ENCODE measurements around the gene ENG. TPM values are rescaled to one million over a fixed set of nuclear protein-coding genes. Genes with fewer than 3 reads are reported as not detected.
"Not testable (repeated sequence)": the region's sequence is repeated elsewhere in the genome, so short reads cannot be mapped to it uniquely, and the experiment has no call there.

The ENG gene
- total RNA-seq, 2 donors from 2014 or later: 15.1 to 26.5 TPM

- not testable (repeated sequence) for DNase-seq
Observed at GRCh38 chr9:127881715-127882114, 27.3 kb upstream of the ENG start.

GRCh38 chr9:127880143-127880542 lies 25.7 kb upstream of the ENG start:
- ATAC-seq (no peak), DNase-seq (no peak)
- intact Hi-C loops (cut with DNase I, micrococcal nuclease): no loop called here

More at GRCh38 chr9:127881715-127882114, 27.3 kb upstream of the ENG start:
- ATAC-seq; intact Hi-C loops (cut with DNase I, micrococcal nuclease): not testable (repeated sequence)

- no peak for DNase-seq
- ATAC-seq: no peak
- intact Hi-C loops (cut with DNase I, micrococcal nuclease): loop anchor here in 1 of 2 donors (10.0 kb wide), 1 partner anchor 84 kb away; no protein-coding TSS in a partner anchor
Observed at GRCh38 chr9:127878652-127879390, 24.4 kb upstream of the ENG start.

- no peak for DNase-seq
- intact Hi-C loops (cut with DNase I, micrococcal nuclease): loop anchor here in 1 of 2 donors (10.0 kb wide), 1 partner anchor 83 kb away; no protein-coding TSS in a partner anchor
- ATAC-seq: peak; percentile 1
Observed at GRCh38 chr9:127878001-127878651, 23.7 kb upstream of the ENG start.

- DNase-seq (peak; percentile 85 to 86), ATAC-seq (peak; percentile 81)
- intact Hi-C loops (cut with DNase I, micrococcal nuclease): loop anchor here in 1 of 2 donors (10.0 kb wide), 1 partner anchor 83 kb away; no protein-coding TSS in a partner anchor
Observed at GRCh38 chr9:127877566-127877998, 23.1 kb upstream of the ENG start, which contains the start of gene AK1. TSS of gene AK1 (minus strand) at chr9:127877675. CDS start at chr9:127874617, 3,058 bp downstream.

GRCh38 chr9:127876764-127877562 lies 22.5 kb upstream of the ENG start:
- intact Hi-C loops (cut with DNase I, micrococcal nuclease): loop anchor here in 1 of 2 donors (10.0 kb wide), 1 partner anchor 82 kb away; no protein-coding TSS in a partner anchor
- DNase-seq: peak in 1 of 2 donors; percentile 36
- peak; percentile 27 for ATAC-seq

GRCh38 chr9:127876026-127876763 lies 21.7 kb upstream of the ENG start:
- ATAC-seq (peak; percentile 21), DNase-seq (no peak)
- intact Hi-C loops (cut with DNase I, micrococcal nuclease): loop anchor here in 1 of 2 donors (10.0 kb wide), 1 partner anchor 81 kb away; no protein-coding TSS in a partner anchor

- intact Hi-C loops (cut with DNase I, micrococcal nuclease): loop anchor here in 1 of 2 donors (10.0 kb wide), 1 partner anchor 81 kb away; no protein-coding TSS in a partner anchor
- ATAC-seq (no peak), DNase-seq (no peak)
Observed at GRCh38 chr9:127875306-127875966, 21.0 kb upstream of the ENG start.

- ATAC-seq (no peak), DNase-seq (no peak)
- intact Hi-C loops (cut with DNase I, micrococcal nuclease): loop anchor here in 1 of 2 donors (5.0 to 10.0 kb wide), 2 partner anchors 80 to 137 kb away; partner anchors contain the start of gene TOR2A
Observed at GRCh38 chr9:127874301-127875221, 20.1 kb upstream of the ENG start.

GRCh38 chr9:127873886-127874285 lies 19.4 kb upstream of the ENG start:
- DNase-seq (peak; percentile 64 to 73), ATAC-seq (no peak)
- intact Hi-C loops (cut with DNase I, micrococcal nuclease): loop anchor here in 1 of 2 donors (5.0 to 10.0 kb wide), 2 partner anchors 79 to 137 kb away; partner anchors contain the start of gene TOR2A

GRCh38 chr9:127873223-127873691 lies 18.8 kb upstream of the ENG start:
- ATAC-seq: no peak
- intact Hi-C loops (cut with DNase I, micrococcal nuclease): loop anchor here in 1 of 2 donors (5.0 to 10.0 kb wide), 2 partner anchors 78 to 136 kb away; partner anchors contain the start of gene TOR2A
- peak in 1 of 2 donors; percentile 24 for DNase-seq

GRCh38 chr9:127872369-127873222 lies 18.1 kb upstream of the ENG start:
- DNase-seq (peak in 1 of 2 donors; percentile 12), ATAC-seq (no peak)
- intact Hi-C loops (cut with DNase I, micrococcal nuclease): loop anchor here in 1 of 2 donors (5.0 to 10.0 kb wide), 2 partner anchors 78 to 135 kb away; partner anchors contain the start of gene TOR2A

GRCh38 chr9:127871531-127871930 lies 17.1 kb upstream of the ENG start:
- intact Hi-C loops (cut with DNase I, micrococcal nuclease): loop anchor here in 1 of 2 donors (5.0 to 10.0 kb wide), 2 partner anchors 77 to 134 kb away; partner anchors contain the start of gene TOR2A
- ATAC-seq (no peak), DNase-seq (no peak)

GRCh38 chr9:127870887-127871286 lies 16.4 kb upstream of the ENG start:
- ATAC-seq: no peak
- intact Hi-C loops (cut with DNase I, micrococcal nuclease): loop anchor here in 1 of 2 donors (5.0 to 10.0 kb wide), 2 partner anchors 76 to 134 kb away; partner anchors contain the start of gene TOR2A
- no peak for DNase-seq

- not testable (repeated sequence) for DNase-seq, ATAC-seq
- intact Hi-C loops (cut with DNase I, micrococcal nuclease): loop anchor here in 1 of 2 donors (5.0 to 10.0 kb wide), 2 partner anchors 75 to 133 kb away; partner anchors contain the start of gene TOR2A
Observed at GRCh38 chr9:127870153-127870491, 15.7 kb upstream of the ENG start.

Measured in left colon (tissue), 2 donors.